CD14-positive monocyte (primary cell): ENCODE results near the gene RHBDL1. TPM values are rescaled to one million over a fixed set of nuclear protein-coding genes. Genes with fewer than 3 reads are reported as not detected.
A peak's percentile ranks its signal among the peaks of the same experiment; 100 is the strongest.

Source experiments
- DNase-seq, 3 donors: peaks; one replicate each; pipeline ENCODE4 v3.0.0-alpha.2; 2011 to 2022
- H2AFZ ChIP-seq: 2 replicates; pipeline ENCODE4 v1.6.0; 2012; ENCODE audit warnings: mild to moderate bottlenecking, low read depth, low read length, inconsistent platforms; ENCODE audit not compliant: insufficient read depth, poor library complexity, severe bottlenecking
- H3K27ac ChIP-seq, 2 donors: 1 replicate in 1 of 2; 2 replicates in 1 of 2; pipeline ENCODE4 v1.5.1; 2012 to 2013; ENCODE audit warnings: low read length in 2 of 2, control low read depth in 1 of 2, inconsistent platforms in 1 of 2, low read depth in 1 of 2, mild to moderate bottlenecking in 1 of 2
- H3K27me3 ChIP-seq, 2 donors: one replicate each; pipeline versions ENCODE4 v1.6.0 to v1.6.1; 2011 to 2013; ENCODE audit warnings: low read length in 2 of 2; ENCODE audit not compliant: control insufficient read depth in 2 of 2, insufficient read depth in 2 of 2
- H3K36me3 ChIP-seq, 2 donors: replicated peaks in 1 of 2; 1 replicate in 1 of 2; 2 replicates in 1 of 2; pipeline versions ENCODE4 v1.5.1 to v1.6.1; 2012 to 2013; ENCODE audit warnings: low read length in 2 of 2, control low read depth in 1 of 2, inconsistent platforms in 1 of 2, mild to moderate bottlenecking in 1 of 2; ENCODE audit not compliant: insufficient read depth in 2 of 2, control insufficient read depth in 1 of 2
- H3K4me1 ChIP-seq, 2 donors: 1 replicate in 1 of 2; 2 replicates in 1 of 2; pipeline versions ENCODE4 v1.5.1 to v1.6.1; 2012 to 2013; ENCODE audit warnings: low read length in 2 of 2, control low read depth in 1 of 2, inconsistent platforms in 1 of 2, mild to moderate bottlenecking in 1 of 2, moderate library complexity in 1 of 2; ENCODE audit not compliant: insufficient read depth in 2 of 2, control insufficient read depth in 1 of 2
- H3K4me2 ChIP-seq: replicated peaks from 2 replicates; pipeline ENCODE3; 2012; ENCODE audit warnings: low read length, moderate library complexity, mild to moderate bottlenecking; ENCODE audit not compliant: poor library complexity, severe bottlenecking; ENCODE audit errors: extremely low read depth
- H3K4me3 ChIP-seq, 3 experiments: fragments of 200-600 bp in 1 of 3; sonication (generic) in 1 of 3; replicated peaks in 1 of 3; 1 replicate in 2 of 3; 2 replicates in 1 of 3; pipeline ENCODE4 v1.5.1; 2011 to 2013; ENCODE audit warnings: low read length in 3 of 3, mild to moderate bottlenecking in 3 of 3, control low read depth in 2 of 3, low read depth in 2 of 3, inconsistent platforms in 1 of 3, moderate library complexity in 1 of 3
- H3K79me2 ChIP-seq: 2 replicates; pipeline ENCODE4 v1.6.0; 2012; ENCODE audit warnings: mild to moderate bottlenecking, control low read depth, inconsistent platforms, low read length, moderate library complexity; ENCODE audit not compliant: insufficient read depth
- H3K9ac ChIP-seq: 2 replicates; pipeline ENCODE4 v1.6.0; 2017; ENCODE audit warnings: low read length, mild to moderate bottlenecking; ENCODE audit not compliant: insufficient read depth, poor library complexity, severe bottlenecking
- H3K9me3 ChIP-seq, 2 donors: replicated peaks in 1 of 2; 1 replicate in 1 of 2; 2 replicates in 1 of 2; pipeline versions ENCODE4 v1.5.1 to v1.6.1; 2012 to 2013; ENCODE audit warnings: low read length in 2 of 2, control low read depth in 1 of 2; ENCODE audit not compliant: control insufficient read depth in 1 of 2, insufficient read depth in 1 of 2
- H4K20me1 ChIP-seq: 2 replicates; pipeline ENCODE4 v1.6.0; 2012; ENCODE audit warnings: mild to moderate bottlenecking, low read length, control low read depth, moderate library complexity; ENCODE audit not compliant: insufficient read depth
- H3K27ac Mint-ChIP-seq, 7 donors: one replicate each; pipeline ENCODE4 v1.8.0; 2020; ENCODE audit warnings: mild to moderate bottlenecking in 7 of 7, mixed read lengths in 7 of 7, moderate library complexity in 6 of 7, inconsistent platforms in 2 of 7
- H3K27me3 Mint-ChIP-seq, 3 donors: one replicate each; pipeline ENCODE4 v1.8.0; 2021 to 2022; ENCODE audit warnings: low read depth in 3 of 3, mild to moderate bottlenecking in 3 of 3, mixed read lengths in 3 of 3, moderate library complexity in 3 of 3, inconsistent platforms in 1 of 3
- H3K36me3 Mint-ChIP-seq, 2 donors: one replicate each; pipeline ENCODE4 v1.8.0; 2020; ENCODE audit warnings: mixed read lengths in 2 of 2, inconsistent platforms in 1 of 2, mild to moderate bottlenecking in 1 of 2
- H3K4me1 Mint-ChIP-seq: one replicate; pipeline ENCODE4 v1.8.0; 2020; ENCODE audit warnings: mild to moderate bottlenecking, mixed read lengths
- H3K4me3 Mint-ChIP-seq, 2 donors: one replicate each; pipeline ENCODE4 v1.8.0; 2020; ENCODE audit warnings: mild to moderate bottlenecking in 2 of 2, mixed read lengths in 2 of 2, moderate library complexity in 1 of 2
- H3K9me3 Mint-ChIP-seq, 7 donors: one replicate each; pipeline ENCODE4 v1.8.0; 2020 to 2022; ENCODE audit warnings: mixed read lengths in 7 of 7, mild to moderate bottlenecking in 6 of 7, moderate library complexity in 6 of 7, inconsistent platforms in 2 of 7
- CTCF ChIP-seq: fragments of 200-600 bp; IDR thresholded peaks from one replicate; pipeline ENCODE4 v1.8.0; 2022; ENCODE audit warnings: antibody characterized with exemption, mild to moderate bottlenecking
- WGBS: methylation state at CpG from one replicate; pipeline ENCODE4 v1.1.5; 2013; ENCODE audit warnings: missing lambda C conversion rate; ENCODE audit not compliant: insufficient coverage; 5-methylcytosine and 5-hydroxymethylcytosine counted together
- intact Hi-C, 2 donors: fragments of 100-400 bp; cut with micrococcal nuclease; formaldehyde crosslinking; loops; one replicate each; pipeline versions ENCODE4 v1.15.0 to v1.15.1; 2023
- polyA plus RNA-seq, 3 donors: library from polyadenylated mRNA; depleted of rRNA in 1 of 3; unstranded in 2 of 3; stranded (reverse) in 1 of 3; fragments of 300-500 nt in 2 of 3; fragments of >200 nt in 1 of 3; fragmentation: Illumina TruSeq in 2 of 3; gene quantifications; 1 replicate in 2 of 3; 2 replicates in 1 of 3; pipeline ENCODE4 v1.2.3, GENCODE V29; 2012 to 2021

Gene RHBDL1
- polyA plus RNA-seq, 3 donors, result 1.3 TPM; not detected in 2

GRCh38 chr16:708959-709358 is 33.5 kb downstream of the RHBDL1 start:
- Mint-ChIP-seq H3K4me1 (no peaks in the 10 kb centered on the region), H3K27me3 (peaks cover 48 to 74% (median 71%) of the 10 kb centered on the region in 3 donors), H3K36me3 (no peaks in the 10 kb centered on the region), H3K9me3 (peaks cover 0 to 5% (median 0%) of the 10 kb centered on the region in 7 donors), H3K4me3 (no peak overlapping the region), H3K27ac (no peak overlapping the region)
- no peaks in the 10 kb centered on the region for H4K20me1 ChIP-seq
- no peak overlapping the region for H2AFZ ChIP-seq
- no peak for DNase-seq
- peaks cover 3 to 68% of the 10 kb centered on the region in 2 donors for H3K27me3 ChIP-seq
- H3K9ac ChIP-seq, result no peak overlapping the region
- no peaks in the 10 kb centered on the region for H3K79me2 ChIP-seq
- intact Hi-C loops, result no loop called here
- H3K36me3 ChIP-seq, result no peaks in the 10 kb centered on the region
- H3K4me3 ChIP-seq, result no peak overlapping the region
- no peak for TF ChIP-seq CTCF
- H3K9me3 ChIP-seq, result peaks cover 0 to 1% of the 10 kb centered on the region in 2 donors
- no peaks in the 10 kb centered on the region for H3K4me1 ChIP-seq
- WGBS, result 83% methylated on average over 2 of the region's 4 CpGs
- no peak overlapping the region for H3K27ac ChIP-seq
- no peak overlapping the region for H3K4me2 ChIP-seq

- TF ChIP-seq CTCF, result no peak
- Histone ChIP-seq H2AFZ (no peak overlapping the region), H3K27me3 (peaks cover 3 to 67% of the 10 kb centered on the region in 2 donors), H3K36me3 (no peaks in the 10 kb centered on the region), H3K9ac (no peak overlapping the region), H3K4me2 (no peak overlapping the region), H3K9me3 (no peaks in the 10 kb centered on the region), H4K20me1 (no peaks in the 10 kb centered on the region), H3K4me3 (no peak overlapping the region), H3K79me2 (no peaks in the 10 kb centered on the region), H3K27ac (no peak overlapping the region), H3K4me1 (peaks cover 7 to 8% of the 10 kb centered on the region in 2 donors)
- H3K4me3 Mint-ChIP-seq, result peak overlapping the region in 1 of 2 donors; percentile 26
- H3K4me1 Mint-ChIP-seq, result no peaks in the 10 kb centered on the region
- intact Hi-C loops, result loop anchor here in 1 of 2 donors (2.0 kb wide), 1 partner anchor 75 kb away; no protein-coding TSS in a partner anchor
- DNase-seq, result no peak
- peak overlapping the region in 1 of 7 donors; percentile 6 for H3K27ac Mint-ChIP-seq
- no peaks in the 10 kb centered on the region for H3K36me3 Mint-ChIP-seq
- peaks cover 42 to 74% (median 68%) of the 10 kb centered on the region in 3 donors for H3K27me3 Mint-ChIP-seq
- WGBS, result 42% methylated on average over 29 of the region's 30 CpGs
- H3K9me3 Mint-ChIP-seq, result peaks cover 0 to 5% (median 0%) of the 10 kb centered on the region in 7 donors
Measured at GRCh38 chr16:709566-710499, 34.4 kb downstream of the RHBDL1 start.
